Adrenal gland (tissue), 12 donors: ENCODE data around the gene STPG4. TPM values are rescaled to one million over a fixed set of nuclear protein-coding genes. Genes with fewer than 3 reads are reported as not detected.
A peak's percentile ranks its signal among the peaks of the same experiment; 100 is the strongest.
"Not testable (repeated sequence)": the region's sequence is repeated elsewhere in the genome, so short reads cannot be mapped to it uniquely, and the experiment has no call there.

ENCODE experiments used
- DNase-seq, 7 donors: peaks; one replicate each; pipeline ENCODE4 v3.0.0-alpha.2; 2019 to 2020
- H3K27ac ChIP-seq, 5 donors: fragments of 200-600 bp; sonication (generic) in 4 of 5; 1 replicate in 3 of 5; 2 replicates in 2 of 5; pipeline versions ENCODE4 v1.5.1 to v1.8.0; 2016 to 2020; ENCODE audit warnings: mild to moderate bottlenecking in 1 of 5
- H3K27me3 ChIP-seq: fragments of 200-600 bp; 2 replicates; pipeline ENCODE4 v1.8.0; 2021
- H3K36me3 ChIP-seq, 2 donors: fragments of 200-600 bp; replicated peaks in 1 of 2; 1 replicate in 1 of 2; 2 replicates in 1 of 2; pipeline versions ENCODE4 v1.5.1 to v1.8.0; 2018 to 2022
- H3K4me1 ChIP-seq, 2 donors: fragments of 200-600 bp; replicated peaks in 1 of 2; 1 replicate in 1 of 2; 2 replicates in 1 of 2; pipeline versions ENCODE4 v1.5.1 to v1.8.0; 2018 to 2021
- H3K4me3 ChIP-seq, 4 donors: fragments of 200-600 bp; sonication (generic) in 3 of 4; one replicate each; pipeline ENCODE4 v1.5.1; 2016 to 2018
- H3K9me3 ChIP-seq, 3 donors: fragments of 200-600 bp; sonication (generic) in 1 of 3; replicated peaks in 1 of 3; 1 replicate in 2 of 3; 2 replicates in 1 of 3; pipeline versions ENCODE4 v1.5.1 to v1.8.0; 2016 to 2021
- CTCF ChIP-seq, 6 experiments: fragments of 450-650 bp in 4 of 6; fragments of 200-600 bp in 2 of 6; sonication (generic) in 1 of 6; IDR thresholded peaks; 1 replicate in 5 of 6; 2 replicates in 1 of 6; pipeline versions ENCODE4 v1.5.1 to v1.8.0; 2016 to 2021; ENCODE audit warnings: antibody characterized with exemption in 6 of 6, mild to moderate bottlenecking in 2 of 6, moderate library complexity in 1 of 6
- POLR2A ChIP-seq, 2 donors: fragments of 450-650 bp; IDR thresholded peaks; one replicate each; pipeline ENCODE4 v1.6.1; 2017; ENCODE audit warnings: antibody characterized with exemption in 2 of 2, mild to moderate bottlenecking in 2 of 2, moderate library complexity in 1 of 2
- WGBS, 4 donors: extraction: QIAGEN DNeasy Blood & Tissue Kit in 2 of 4; methylation state at CpG; one replicate each; pipeline versions ENCODE4 v1.1.5 to v1.1.7; 2013 to 2017; 5-methylcytosine and 5-hydroxymethylcytosine counted together
- intact Hi-C, 2 donors: fragments of 100-400 bp; cut with DNase I; formaldehyde crosslinking; loops; one replicate each; pipeline versions ENCODE4 v1.14.1 to v1.15.0; 2022 to 2023
- polyA plus RNA-seq, 3 donors: library from polyadenylated mRNA; stranded (reverse); fragments of 200-250 nt in 2 of 3; fragments of 350-450 nt in 1 of 3; fragmentation: Illumina TruSeq in 1 of 3; extraction: RNeasy Lipid Tissue Mini Kit (QIAGEN cat#74804) in 1 of 3; gene quantifications; one replicate each; pipeline ENCODE4 v1.2.3, GENCODE V29; 2013 to 2014
- total RNA-seq, 9 donors: library from RNA; depleted of rRNA in 4 of 9; stranded (reverse); fragments of >200 nt in 4 of 9; fragments of 120-200 nt in 1 of 9; fragmentation: NEBNext Ultra II Directional in 1 of 9; extraction: Animal tissue kit (Norgen Biotek cat#: 25700) in 1 of 9; gene quantifications; one replicate each; pipeline versions ENCODE4 v1.1.0 to v1.2.4, GENCODE V29; 2013 to 2023
- donor health status: healthy with polysubstance abuse.
- donor health status: Bipolar disorder and iron deficiency.
- donor health status: DM: yes; HTN: yes; CAD: no.
- donor health status: DM: no; HTN: no; CAD: no.
- donor health status: DM: no; HTN: no; CAD: no.
- donor health status: DM: yes; HTN: yes; CAD: no.

STPG4 gene
- total and polyA plus RNA-seq, 12 donors = 0.24 to 0.28 TPM; not detected in 10

- Histone ChIP-seq H3K27me3 (no peaks in the 10 kb centered on the region), H3K36me3 (peaks cover 0 to 23% of the 10 kb centered on the region in 2 donors), H3K4me3 (peak overlapping the region in 1 of 4 donors; percentile 93), H3K9me3 (no peaks in the 10 kb centered on the region), H3K4me1 (peaks cover 42 to 66% of the 10 kb centered on the region in 2 donors), H3K27ac (peak overlapping the region in 3 of 5 donors; percentile 4 to 99 (median 45))
- 21 to 34% (median 24%) methylated on average over 9 of the region's 9 CpGs for WGBS, 4 donors
- TF ChIP-seq CTCF (IDR thresholded peaks at IDR 0.05) (no peak), POLR2A (IDR thresholded peaks at IDR 0.05) (no peak)
- DNase-seq = peak in 5 of 7 donors; percentile 49 to 76 (median 60)
- intact Hi-C loops = no loop called here
Measured at GRCh38 chr2:47172156-47172921, 17.2 kb upstream of the STPG4 start.

GRCh38 chr2:47169784-47170183, 14.7 kb upstream of the STPG4 start:
- TF ChIP-seq POLR2A (IDR thresholded peaks at IDR 0.05) (no peak), CTCF (IDR thresholded peaks at IDR 0.05) (no peak)
- peaks cover 61 to 88% of the 10 kb centered on the region in 2 donors for H3K4me1 ChIP-seq
- no peaks in the 10 kb centered on the region for H3K27me3 ChIP-seq
- H3K36me3 ChIP-seq = peaks cover 0 to 26% of the 10 kb centered on the region in 2 donors
- DNase-seq = no peak
- intact Hi-C loops = no loop called here
- H3K4me3 ChIP-seq = no peak overlapping the region
- 58 to 68% (median 62%) methylated on average over 2 of the region's 2 CpGs for WGBS, 4 donors
- H3K9me3 ChIP-seq = no peaks in the 10 kb centered on the region
- peak overlapping the region in 1 of 5 donors; percentile 19 for H3K27ac ChIP-seq

GRCh38 chr2:47168895-47169294, 13.8 kb upstream of the STPG4 start:
- not testable (repeated sequence) for H3K4me3 ChIP-seq
- H3K4me1 ChIP-seq = peaks cover 61 to 83% of the 10 kb centered on the region in 2 donors

GRCh38 chr2:47167149-47167548, 12.0 kb upstream of the STPG4 start:
- no peak for TF ChIP-seq POLR2A (IDR thresholded peaks at IDR 0.05)
- no peak for TF ChIP-seq CTCF (IDR thresholded peaks at IDR 0.05)
- H3K4me1 ChIP-seq = peaks cover 50 to 76% of the 10 kb centered on the region in 2 donors
- H3K27me3 ChIP-seq = no peaks in the 10 kb centered on the region
- no peak for DNase-seq
- peaks cover 0 to 39% of the 10 kb centered on the region in 2 donors for H3K36me3 ChIP-seq
- H3K9me3 ChIP-seq = no peaks in the 10 kb centered on the region
- 67 to 76% (median 71%) methylated on average over 5 of the region's 5 CpGs for WGBS, 4 donors
- H3K4me3 ChIP-seq = no peak overlapping the region
- no peak overlapping the region for H3K27ac ChIP-seq
- intact Hi-C loops = no loop called here

More at GRCh38 chr2:47168895-47169294, 13.8 kb upstream of the STPG4 start:
- 72 to 75% (median 73%) methylated on average over 7 to 8 of the region's 8 CpGs for WGBS, 4 donors
- intact Hi-C loops, H3K9me3 ChIP-seq, DNase-seq, H3K27ac ChIP-seq, H3K27me3 ChIP-seq: not testable (repeated sequence)
- peaks cover 0 to 31% of the 10 kb centered on the region in 2 donors for H3K36me3 ChIP-seq
